HL-60 (cell line): Measurements from ENCODE around the gene IGF2BP3.

Experiments used
- DNase-seq, 2 experiments: peaks; one replicate each; pipeline ENCODE4 v3.0.0-alpha.2; 2010 to 2020; ENCODE audit warnings: low read depth in 1 of 2, low spot score in 1 of 2
- H3K27ac ChIP-seq: fragments of 250-450 bp; sonication (Bioruptor Pico); replicated peaks from 2 replicates; pipeline ENCODE4 v1.5.1; 2020; ENCODE audit warnings: mild to moderate bottlenecking, moderate library complexity
- H3K27me3 ChIP-seq: fragments of 250-450 bp; sonication (Bioruptor Pico); 2 replicates; pipeline ENCODE4 v1.5.1; 2021; ENCODE audit warnings: mild to moderate bottlenecking, moderate library complexity; ENCODE audit not compliant: insufficient read depth, poor library complexity, severe bottlenecking
- H3K4me3 ChIP-seq: replicated peaks from 2 replicates; pipeline ENCODE4 v1.5.1; 2011; ENCODE audit warnings: mild to moderate bottlenecking, control low read depth, low read length; ENCODE audit not compliant: insufficient read depth
- CTCF ChIP-seq: IDR thresholded peaks from one replicate; pipeline ENCODE4 v1.5.1; 2011; ENCODE audit warnings: low read length, control low read depth, inconsistent platforms; ENCODE audit not compliant: insufficient read depth
- GABPA ChIP-seq: IDR thresholded peaks from 2 replicates; pipeline ENCODE4 v1.6.1; 2012; ENCODE audit warnings: low read depth
- POLR2AphosphoS5 ChIP-seq: IDR thresholded peaks from 2 replicates; pipeline ENCODE4 v1.6.1; 2012; ENCODE audit warnings: low read depth
- REST ChIP-seq: IDR thresholded peaks from 2 replicates; pipeline ENCODE4 v1.6.1; 2012; ENCODE audit warnings: low read depth; ENCODE audit not compliant: insufficient replicate concordance
- SPI1 ChIP-seq: IDR thresholded peaks from 2 replicates; pipeline ENCODE4 v1.6.1; 2012; ENCODE audit warnings: low read depth, mild to moderate bottlenecking, borderline replicate concordance

IGF2BP3 gene

GRCh38 chr7:23341846-23342598, 128.3 kb downstream of the IGF2BP3 start:
- Histone ChIP-seq H3K27ac (no peak overlapping the region), H3K4me3 (no peak overlapping the region), H3K27me3 (no peaks in the 10 kb centered on the region)
- TF ChIP-seq CTCF (no peak), REST (no peak), GABPA (no peak), SPI1 (no peak), POLR2AphosphoS5 (no peak)
- DNase-seq = no peak

GRCh38 chr7:23338863-23339262, 131.4 kb downstream of the IGF2BP3 start:
- no peak overlapping the region for H3K27ac ChIP-seq
- no peak for DNase-seq
- no peak overlapping the region for H3K4me3 ChIP-seq
- H3K27me3 ChIP-seq = no peaks in the 10 kb centered on the region
- TF ChIP-seq GABPA (no peak), POLR2AphosphoS5 (no peak), CTCF (no peak), REST (no peak), SPI1 (no peak)

GRCh38 chr7:23338439-23338838, 131.9 kb downstream of the IGF2BP3 start:
- Histone ChIP-seq H3K27ac (no peak overlapping the region), H3K27me3 (no peaks in the 10 kb centered on the region), H3K4me3 (no peak overlapping the region)
- TF ChIP-seq REST = no peak
- TF ChIP-seq GABPA = no peak
- no peak for TF ChIP-seq POLR2AphosphoS5
- no peak for TF ChIP-seq SPI1
- TF ChIP-seq CTCF = no peak
- no peak for DNase-seq
